HG03045 (cell line): ENCODE data around the gene PUM2.

ENCODE experiments used
- ATAC-seq: cut with Tn5 transposase; IDR thresholded peaks from one replicate; pipeline ENCODE4 v1.9.1; 2021; ENCODE audit warnings: mild to moderate bottlenecking, moderate library complexity; ENCODE audit not compliant: unreplicated experiment

The PUM2 gene

DNA sequence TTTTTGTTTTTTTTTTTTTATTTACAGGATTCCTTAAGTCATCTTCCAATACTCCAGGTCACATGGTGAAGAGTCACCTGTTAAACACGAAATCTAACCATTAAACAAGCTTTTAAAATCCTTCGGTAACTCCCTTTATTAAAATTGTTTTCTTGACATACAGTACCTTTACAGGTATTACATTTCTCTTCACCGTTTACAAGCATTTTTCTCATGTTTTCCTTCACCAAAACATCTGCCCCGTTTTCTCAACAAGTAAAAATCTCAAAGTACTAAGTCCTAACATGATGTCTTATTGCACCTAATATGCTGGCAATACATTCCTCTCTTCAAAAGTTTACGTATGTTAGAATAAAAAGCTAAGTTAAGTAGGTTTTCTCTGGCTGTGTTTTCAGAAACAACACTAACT is 1.1 kb downstream of the PUM2 start:
- no peak for ATAC-seq

DNA sequence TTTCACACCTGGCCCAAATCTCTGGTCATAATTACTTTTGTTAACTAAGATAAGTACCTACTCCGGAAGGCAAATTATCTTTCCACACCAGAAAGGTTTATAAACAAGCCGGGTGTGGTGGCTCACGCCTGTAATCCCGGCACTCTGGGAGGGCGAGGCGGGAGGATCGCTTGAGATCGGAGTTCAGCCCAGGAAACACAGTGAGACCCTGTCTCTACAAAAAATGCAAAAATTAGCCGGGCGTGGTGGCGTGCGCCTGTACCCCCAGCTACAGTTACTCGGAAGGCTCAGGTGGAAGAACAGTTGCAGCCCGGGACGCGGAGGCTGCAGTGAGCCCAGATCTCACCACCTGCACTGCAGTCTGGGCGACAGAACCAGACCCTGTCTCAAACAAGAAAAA is 2.1 kb downstream of the PUM2 start:
- no peak for ATAC-seq

DNA sequence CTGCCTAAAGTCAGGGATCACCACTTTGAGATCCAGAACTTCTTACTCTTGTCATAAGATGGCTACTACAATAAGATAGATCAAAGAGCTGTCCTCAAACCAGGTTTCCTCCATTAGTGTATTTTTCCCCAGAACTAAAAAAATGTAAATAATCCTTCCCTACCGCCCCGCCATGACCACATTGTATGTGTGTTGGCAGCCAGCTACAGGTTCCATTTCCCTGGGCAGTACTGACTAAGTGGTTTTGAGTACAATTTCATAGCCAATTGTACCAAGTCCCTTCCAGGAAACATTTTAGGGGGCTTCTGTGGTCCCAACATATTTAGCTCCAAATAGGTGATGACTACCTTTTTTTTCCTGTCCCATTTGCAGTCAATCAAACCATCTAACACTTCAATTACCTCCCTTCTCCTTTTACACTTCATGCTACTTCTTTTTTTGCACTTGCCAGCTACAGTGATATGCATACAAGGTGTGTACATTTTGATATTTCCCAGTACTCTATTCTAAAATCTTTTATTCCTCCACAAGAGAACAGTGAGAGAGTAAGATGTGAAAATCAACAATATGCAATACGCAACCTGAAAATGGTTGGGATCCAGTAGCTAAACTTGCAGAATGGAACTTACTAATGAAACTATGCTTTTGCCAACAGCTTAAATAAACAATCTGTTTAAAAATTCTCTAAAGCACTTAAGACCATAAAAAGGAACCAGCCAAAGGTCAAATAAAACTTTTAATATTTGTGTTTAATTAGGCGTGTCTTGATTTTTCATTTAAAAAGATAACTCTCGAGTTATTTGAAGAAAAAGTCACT is 3.9 kb downstream of the PUM2 start:
- no peak for ATAC-seq

DNA sequence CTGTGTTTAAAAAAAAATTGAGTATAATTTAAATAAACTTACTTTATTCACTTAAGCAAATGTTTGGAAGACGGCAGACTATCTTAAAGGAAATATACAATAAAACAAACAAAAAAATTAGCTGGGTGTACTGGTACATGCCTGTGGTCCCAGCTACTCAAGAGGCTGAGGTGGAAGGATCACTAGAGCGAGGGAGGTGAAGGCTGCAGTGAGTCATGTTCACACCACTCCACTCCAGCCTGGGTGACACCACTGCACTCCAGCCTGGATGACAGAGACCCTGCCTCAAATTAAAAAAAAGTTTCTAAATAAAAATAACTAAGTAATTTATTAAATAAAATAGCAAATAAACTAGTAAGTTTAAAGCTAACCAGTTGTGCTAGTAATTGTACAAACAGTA is 7.5 kb downstream of the PUM2 start:
- ATAC-seq, result no peak

GRCh38 chr2:20339012-20339411 is 11.6 kb downstream of the PUM2 start:
- no peak for ATAC-seq

DNA sequence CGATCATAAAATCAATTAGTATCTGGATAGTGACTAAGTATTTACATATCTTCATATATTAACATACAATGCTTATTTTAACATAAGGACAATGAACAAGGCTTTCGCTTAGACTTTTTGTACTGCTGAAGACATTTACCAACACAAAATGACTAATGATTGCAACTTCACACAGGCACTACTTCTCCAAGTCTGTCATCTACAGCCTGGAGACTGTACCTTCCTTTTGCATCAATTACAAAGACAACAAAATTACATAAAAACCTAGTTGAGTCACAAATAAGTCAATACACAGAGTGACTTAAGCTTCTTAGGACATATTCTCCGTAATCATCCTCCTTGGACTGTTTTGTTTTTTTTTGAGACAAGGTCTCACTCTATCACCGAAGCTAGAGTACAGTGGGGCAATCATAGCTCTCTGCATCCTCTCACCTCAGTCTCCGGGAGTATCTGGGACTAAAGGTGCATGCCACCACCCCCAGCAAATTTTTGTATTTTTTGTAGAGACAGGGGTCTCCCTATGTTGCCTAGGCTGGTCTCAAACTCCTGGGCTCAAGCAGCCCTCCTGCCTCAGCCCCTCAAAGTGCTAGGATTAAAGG is 15.9 kb downstream of the PUM2 start:
- ATAC-seq, result no peak

GRCh38 chr2:20333738-20334137 is 16.9 kb downstream of the PUM2 start:
- no peak for ATAC-seq

DNA sequence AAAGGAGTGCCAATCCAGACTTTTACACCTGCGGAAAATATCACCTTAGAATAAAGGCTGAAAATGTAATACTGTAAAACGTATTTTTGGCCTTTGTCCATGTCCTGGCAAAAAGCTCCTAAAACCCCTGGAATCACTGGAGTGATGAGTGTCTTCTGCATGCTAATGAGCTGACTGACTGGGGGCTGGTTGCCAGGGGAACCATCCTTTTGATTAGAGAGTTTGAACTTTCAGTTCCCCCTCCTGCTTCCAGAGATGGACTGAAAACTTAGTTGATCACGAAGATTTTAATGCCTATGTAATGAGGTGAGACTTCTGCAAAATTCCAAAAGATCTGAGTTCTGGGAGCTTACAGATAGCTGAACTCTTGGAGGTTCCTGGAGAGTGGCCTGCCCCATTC is 20.5 kb downstream of the PUM2 start:
- ATAC-seq, result no peak

- ATAC-seq, result no peak
Observed at GRCh38 chr2:20327370-20327769, 23.3 kb downstream of the PUM2 start.

DNA sequence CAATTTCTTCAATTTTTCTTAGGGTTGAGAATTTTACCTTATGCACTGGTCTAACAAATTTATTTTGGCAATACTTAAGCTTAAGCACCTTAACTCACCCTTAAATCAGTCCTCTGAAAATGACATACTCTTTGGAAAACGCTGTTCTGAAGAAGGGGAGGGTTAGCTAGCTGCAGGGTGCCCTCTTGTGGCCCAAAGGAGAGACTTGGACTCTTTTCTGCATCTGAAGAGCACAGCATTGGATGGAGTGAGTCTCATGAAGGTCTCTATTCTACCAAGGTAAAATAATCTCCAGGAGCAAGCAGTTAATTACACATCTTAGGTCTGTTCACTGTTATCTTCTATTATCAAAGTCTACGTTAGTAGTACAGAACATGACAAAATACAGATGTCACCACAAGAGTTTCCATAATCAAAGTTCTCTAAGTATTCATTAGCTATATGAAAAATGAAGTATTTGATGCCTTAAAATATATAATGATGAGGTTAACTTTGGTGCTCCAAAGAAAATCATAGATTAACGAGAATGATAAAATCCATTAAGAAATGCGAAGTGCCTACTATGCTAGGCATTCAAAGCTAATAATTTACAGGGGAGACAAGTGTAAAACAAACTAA is 24.4 kb downstream of the PUM2 start:
- ATAC-seq, result no peak

- ATAC-seq, result no peak
Observed at GRCh38 chr2:20322527-20323300, 27.9 kb downstream of the PUM2 start.

- no peak for ATAC-seq
Observed at GRCh38 chr2:20317690-20318089, 33.0 kb downstream of the PUM2 start.

GRCh38 chr2:20317197-20317596 is 33.4 kb downstream of the PUM2 start:
- ATAC-seq, result no peak

- ATAC-seq, result no peak
Observed at GRCh38 chr2:20314562-20315501, 35.8 kb downstream of the PUM2 start.

GRCh38 chr2:20313659-20314058 is 37.0 kb downstream of the PUM2 start:
- ATAC-seq, result no peak

DNA sequence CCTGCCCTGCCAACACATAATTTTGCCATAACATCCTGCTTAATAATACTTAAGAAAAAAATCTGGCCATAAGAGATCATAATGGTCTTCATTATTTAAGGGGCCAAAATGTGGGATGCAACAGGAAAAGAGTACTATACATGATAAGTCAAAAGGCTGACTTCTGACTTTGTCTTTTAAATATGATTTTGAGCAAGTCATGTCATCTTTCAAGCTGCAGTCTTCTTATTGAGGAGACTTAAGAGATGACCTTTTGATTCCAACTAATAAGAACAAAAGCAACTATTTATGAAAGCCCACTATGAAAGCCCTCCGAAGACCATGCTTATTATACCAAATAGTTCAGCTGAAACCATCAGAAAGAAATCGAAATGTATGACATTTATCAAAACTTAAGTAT is 41.6 kb downstream of the PUM2 start:
- no peak for ATAC-seq

GRCh38 chr2:20307311-20307710 is 43.3 kb downstream of the PUM2 start:
- ATAC-seq, result no peak

- no peak for ATAC-seq
Observed at GRCh38 chr2:20304411-20304810, 46.2 kb downstream of the PUM2 start.

GRCh38 chr2:20303966-20304365 is 46.7 kb downstream of the PUM2 start:
- ATAC-seq, result no peak

DNA sequence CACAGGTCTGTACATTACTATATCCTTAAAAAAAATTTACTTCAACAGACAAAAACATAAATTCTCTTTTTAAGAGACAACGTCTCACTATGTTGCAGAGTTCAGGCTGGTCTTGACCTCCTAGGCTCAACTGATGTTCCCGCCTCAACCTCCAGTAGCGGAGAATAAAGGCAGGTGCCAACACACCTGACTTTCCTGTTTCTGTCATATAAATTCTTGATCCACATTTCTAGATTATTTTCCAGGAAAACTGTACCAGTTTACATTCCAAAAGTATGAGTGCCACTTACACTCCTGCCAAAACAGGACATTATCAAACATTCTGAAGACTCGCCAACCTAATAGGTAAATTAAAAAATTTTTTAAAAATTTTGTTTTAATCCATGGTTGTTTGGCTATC is 48.6 kb downstream of the PUM2 start:
- no peak for ATAC-seq
